Measurements from ENCODE around the gene TMEM123. TPM values are rescaled to one million over a fixed set of nuclear protein-coding genes. Genes with fewer than 3 reads are reported as not detected.

TMEM123 gene
- total and polyA plus RNA-seq, 5 donors from 2014 or later: 330 to 771 (median 608) TPM

- no peak for ATAC-seq (ENCODE audit: low read depth in 2 of 2)
- no peak for DNase-seq
- peaks cover 5% of the 10 kb centered on the region for H3K27me3 Mint-ChIP-seq
- H3K9me3 Mint-ChIP-seq: no peaks in the 10 kb centered on the region
- Histone ChIP-seq H3K9me3 (ENCODE audit: control insufficient read depth in 2 of 2, low read length in 2 of 2) (no peaks in the 10 kb centered on the region), H3K27ac (ENCODE audit: insufficient read depth, low read length, poor library complexity, severe bottlenecking) (no peak overlapping the region), H3K4me1 (ENCODE audit: control insufficient read depth, insufficient read depth, low read length, poor library complexity, severe bottlenecking) (no peaks in the 10 kb centered on the region), H3K4me3 (ENCODE audit: low read depth, low read length) (no peak overlapping the region), H3K36me3 (ENCODE audit: control insufficient read depth, insufficient read depth, low read length) (no peaks in the 10 kb centered on the region), H3K27me3 (ENCODE audit: control insufficient read depth, insufficient read depth, low read length) (no peaks in the 10 kb centered on the region)
- no peak overlapping the region for H3K27ac Mint-ChIP-seq
- H3K36me3 Mint-ChIP-seq: no peaks in the 10 kb centered on the region
- no peak overlapping the region for H3K4me3 Mint-ChIP-seq
- peaks cover 0 to 18% (median 7%) of the 10 kb centered on the region in 4 donors for H3K4me1 Mint-ChIP-seq
Observed at GRCh38 chr11:102482433-102482832, 29.9 kb upstream of the TMEM123 start.

- Histone ChIP-seq H3K9me3 (ENCODE audit: control insufficient read depth in 2 of 2, low read length in 2 of 2) (no peaks in the 10 kb centered on the region), H3K27ac (ENCODE audit: insufficient read depth, low read length, poor library complexity, severe bottlenecking) (no peak overlapping the region), H3K27me3 (ENCODE audit: control insufficient read depth, insufficient read depth, low read length) (no peaks in the 10 kb centered on the region), H3K4me3 (ENCODE audit: low read depth, low read length) (no peak overlapping the region), H3K36me3 (ENCODE audit: control insufficient read depth, insufficient read depth, low read length) (no peaks in the 10 kb centered on the region), H3K4me1 (ENCODE audit: control insufficient read depth, insufficient read depth, low read length, poor library complexity, severe bottlenecking) (peaks cover 12% of the 10 kb centered on the region)
- Mint-ChIP-seq H3K27ac (peak overlapping the region in 1 of 3 donors; percentile 19), H3K4me1 (peaks cover 6 to 30% (median 18%) of the 10 kb centered on the region in 4 donors), H3K4me3 (no peak overlapping the region), H3K27me3 (peaks cover 5% of the 10 kb centered on the region), H3K36me3 (no peaks in the 10 kb centered on the region), H3K9me3 (no peaks in the 10 kb centered on the region)
- ATAC-seq (ENCODE audit: low read depth in 2 of 2) (no peak), DNase-seq (no peak)
Observed at GRCh38 chr11:102479733-102480132, 27.2 kb upstream of the TMEM123 start.

GRCh38 chr11:102478673-102479299, 26.2 kb upstream of the TMEM123 start:
- peaks cover 15 to 40% (median 27%) of the 10 kb centered on the region in 4 donors for H3K4me1 Mint-ChIP-seq
- Histone ChIP-seq H3K36me3 (ENCODE audit: control insufficient read depth, insufficient read depth, low read length) (no peaks in the 10 kb centered on the region), H3K4me1 (ENCODE audit: control insufficient read depth, insufficient read depth, low read length, poor library complexity, severe bottlenecking) (peaks cover 19% of the 10 kb centered on the region), H3K27ac (ENCODE audit: insufficient read depth, low read length, poor library complexity, severe bottlenecking) (no peak overlapping the region), H3K27me3 (ENCODE audit: control insufficient read depth, insufficient read depth, low read length) (no peaks in the 10 kb centered on the region), H3K4me3 (ENCODE audit: low read depth, low read length) (no peak overlapping the region), H3K9me3 (ENCODE audit: control insufficient read depth in 2 of 2, low read length in 2 of 2) (no peaks in the 10 kb centered on the region)
- ATAC-seq (ENCODE audit: low read depth in 2 of 2) (no peak), DNase-seq (no peak)
- H3K36me3 Mint-ChIP-seq: no peaks in the 10 kb centered on the region
- H3K4me3 Mint-ChIP-seq: no peak overlapping the region
- H3K9me3 Mint-ChIP-seq: no peaks in the 10 kb centered on the region
- peak overlapping the region in 1 of 3 donors; percentile 19 for H3K27ac Mint-ChIP-seq
- no peaks in the 10 kb centered on the region for H3K27me3 Mint-ChIP-seq

GRCh38 chr11:102476812-102477211, 24.2 kb upstream of the TMEM123 start:
- H3K36me3 ChIP-seq (ENCODE audit: control insufficient read depth, insufficient read depth, low read length): no peaks in the 10 kb centered on the region
- Mint-ChIP-seq H3K27me3 (no peaks in the 10 kb centered on the region), H3K27ac (peak overlapping the region; percentile 72 to 94 (median 87)), H3K9me3 (no peaks in the 10 kb centered on the region), H3K4me3 (peak overlapping the region in 3 of 4 donors; percentile 21 to 68 (median 59)), H3K36me3 (no peaks in the 10 kb centered on the region), H3K4me1 (peaks cover 16 to 60% (median 32%) of the 10 kb centered on the region in 4 donors)
- peak overlapping the region; percentile 41 for H3K4me3 ChIP-seq (ENCODE audit: low read depth, low read length)
- H3K9me3 ChIP-seq (ENCODE audit: control insufficient read depth in 2 of 2, low read length in 2 of 2): no peaks in the 10 kb centered on the region
- H3K27ac ChIP-seq (ENCODE audit: insufficient read depth, low read length, poor library complexity, severe bottlenecking): no peak overlapping the region
- DNase-seq: peak in 1 of 3 donors; percentile 64
- H3K4me1 ChIP-seq (ENCODE audit: control insufficient read depth, insufficient read depth, low read length, poor library complexity, severe bottlenecking): peaks cover 19% of the 10 kb centered on the region
- ATAC-seq (ENCODE audit: low read depth in 2 of 2): peak; percentile 88 to 89
- no peaks in the 10 kb centered on the region for H3K27me3 ChIP-seq (ENCODE audit: control insufficient read depth, insufficient read depth, low read length)

- no peaks in the 10 kb centered on the region for H3K27me3 ChIP-seq (ENCODE audit: control insufficient read depth, insufficient read depth, low read length)
- Mint-ChIP-seq H3K27me3 (no peaks in the 10 kb centered on the region), H3K9me3 (no peaks in the 10 kb centered on the region), H3K27ac (peak overlapping the region; percentile 72 to 94 (median 87)), H3K36me3 (no peaks in the 10 kb centered on the region), H3K4me3 (no peak overlapping the region), H3K4me1 (peaks cover 16 to 67% (median 37%) of the 10 kb centered on the region in 4 donors)
- no peak overlapping the region for H3K27ac ChIP-seq (ENCODE audit: insufficient read depth, low read length, poor library complexity, severe bottlenecking)
- H3K4me1 ChIP-seq (ENCODE audit: control insufficient read depth, insufficient read depth, low read length, poor library complexity, severe bottlenecking): peaks cover 23% of the 10 kb centered on the region
- ATAC-seq (ENCODE audit: low read depth in 2 of 2) (no peak), DNase-seq (no peak)
- peak overlapping the region; percentile 41 for H3K4me3 ChIP-seq (ENCODE audit: low read depth, low read length)
- H3K36me3 ChIP-seq (ENCODE audit: control insufficient read depth, insufficient read depth, low read length): no peaks in the 10 kb centered on the region
- H3K9me3 ChIP-seq (ENCODE audit: control insufficient read depth in 2 of 2, low read length in 2 of 2): no peaks in the 10 kb centered on the region
Observed at GRCh38 chr11:102476069-102476468, 23.5 kb upstream of the TMEM123 start.

GRCh38 chr11:102473543-102473942, 21.0 kb upstream of the TMEM123 start:
- Histone ChIP-seq H3K27ac (ENCODE audit: insufficient read depth, low read length, poor library complexity, severe bottlenecking) (no peak overlapping the region), H3K27me3 (ENCODE audit: control insufficient read depth, insufficient read depth, low read length) (no peaks in the 10 kb centered on the region), H3K4me1 (ENCODE audit: control insufficient read depth, insufficient read depth, low read length, poor library complexity, severe bottlenecking) (peaks cover 38% of the 10 kb centered on the region), H3K4me3 (ENCODE audit: low read depth, low read length) (no peak overlapping the region), H3K36me3 (ENCODE audit: control insufficient read depth, insufficient read depth, low read length) (no peaks in the 10 kb centered on the region), H3K9me3 (ENCODE audit: control insufficient read depth in 2 of 2, low read length in 2 of 2) (no peaks in the 10 kb centered on the region)
- H3K36me3 Mint-ChIP-seq: no peaks in the 10 kb centered on the region
- DNase-seq (peak in 2 of 3 donors; percentile 29 to 31), ATAC-seq (ENCODE audit: low read depth in 2 of 2) (no peak)
- no peaks in the 10 kb centered on the region for H3K9me3 Mint-ChIP-seq
- H3K4me3 Mint-ChIP-seq: peak overlapping the region in 1 of 4 donors; percentile 4
- peak overlapping the region in 2 of 3 donors; percentile 77 to 78 for H3K27ac Mint-ChIP-seq
- no peaks in the 10 kb centered on the region for H3K27me3 Mint-ChIP-seq
- H3K4me1 Mint-ChIP-seq: peaks cover 26 to 88% (median 52%) of the 10 kb centered on the region in 4 donors

GRCh38 chr11:102472127-102472526, 19.6 kb upstream of the TMEM123 start:
- peaks cover 33 to 88% (median 57%) of the 10 kb centered on the region in 4 donors for H3K4me1 Mint-ChIP-seq
- peak overlapping the region in 1 of 3 donors; percentile 78 for H3K27ac Mint-ChIP-seq
- H3K9me3 Mint-ChIP-seq: no peaks in the 10 kb centered on the region
- no peak for ATAC-seq (ENCODE audit: low read depth in 2 of 2)
- no peaks in the 10 kb centered on the region for H3K36me3 ChIP-seq (ENCODE audit: control insufficient read depth, insufficient read depth, low read length)
- no peaks in the 10 kb centered on the region for H3K27me3 Mint-ChIP-seq
- H3K27ac ChIP-seq (ENCODE audit: insufficient read depth, low read length, poor library complexity, severe bottlenecking): no peak overlapping the region
- peaks cover 36% of the 10 kb centered on the region for H3K4me1 ChIP-seq (ENCODE audit: control insufficient read depth, insufficient read depth, low read length, poor library complexity, severe bottlenecking)
- H3K4me3 Mint-ChIP-seq: no peak overlapping the region
- H3K4me3 ChIP-seq (ENCODE audit: low read depth, low read length): no peak overlapping the region
- no peaks in the 10 kb centered on the region for H3K9me3 ChIP-seq (ENCODE audit: control insufficient read depth in 2 of 2, low read length in 2 of 2)
- DNase-seq: no peak
- no peaks in the 10 kb centered on the region for H3K36me3 Mint-ChIP-seq
- H3K27me3 ChIP-seq (ENCODE audit: control insufficient read depth, insufficient read depth, low read length): no peaks in the 10 kb centered on the region

- no peaks in the 10 kb centered on the region for H3K9me3 Mint-ChIP-seq
- no peak for DNase-seq
- H3K36me3 Mint-ChIP-seq: no peaks in the 10 kb centered on the region
- Histone ChIP-seq H3K4me3 (ENCODE audit: low read depth, low read length) (no peak overlapping the region), H3K27ac (ENCODE audit: insufficient read depth, low read length, poor library complexity, severe bottlenecking) (no peak overlapping the region), H3K9me3 (ENCODE audit: control insufficient read depth in 2 of 2, low read length in 2 of 2) (no peaks in the 10 kb centered on the region), H3K27me3 (ENCODE audit: control insufficient read depth, insufficient read depth, low read length) (no peaks in the 10 kb centered on the region), H3K4me1 (ENCODE audit: control insufficient read depth, insufficient read depth, low read length, poor library complexity, severe bottlenecking) (peaks cover 30% of the 10 kb centered on the region), H3K36me3 (ENCODE audit: control insufficient read depth, insufficient read depth, low read length) (no peaks in the 10 kb centered on the region)
- no peak for ATAC-seq (ENCODE audit: low read depth in 2 of 2)
- H3K27me3 Mint-ChIP-seq: no peaks in the 10 kb centered on the region
- peak overlapping the region; percentile 9 to 66 (median 60) for H3K27ac Mint-ChIP-seq
- H3K4me3 Mint-ChIP-seq: no peak overlapping the region
- peaks cover 27 to 87% (median 52%) of the 10 kb centered on the region in 4 donors for H3K4me1 Mint-ChIP-seq
Observed at GRCh38 chr11:102471474-102471873, 18.9 kb upstream of the TMEM123 start.
